ENCODE data around the gene WASHC4.

Gene WASHC4

GRCh38 chr12:105072888-105073488, 34.5 kb upstream of the WASHC4 start:
- H3K4me3 ChIP-seq (ENCODE audit: low read depth, low read length) = no peak overlapping the region
- in situ Hi-C loops (cut with HindIII; ENCODE audit: low sequenced_read_pairs) = no loop called here
- no peak for DNase-seq (ENCODE audit: low read depth, low spot score)
- no peak for TF ChIP-seq CTCF (IDR thresholded peaks at IDR 0.05; ENCODE audit: low read depth, low read length)

- DNase-seq (ENCODE audit: low read depth, low spot score) = peak; percentile 31
- TF ChIP-seq CTCF (IDR thresholded peaks at IDR 0.05; ENCODE audit: low read depth, low read length) = no peak
- in situ Hi-C loops (cut with HindIII; ENCODE audit: low sequenced_read_pairs) = no loop called here
- no peak overlapping the region for H3K4me3 ChIP-seq (ENCODE audit: low read depth, low read length)
Observed at GRCh38 chr12:105076098-105076497, 31.4 kb upstream of the WASHC4 start.

GRCh38 chr12:105076913-105077312, 30.6 kb upstream of the WASHC4 start:
- no peak for TF ChIP-seq CTCF (IDR thresholded peaks at IDR 0.05; ENCODE audit: low read depth, low read length)
- in situ Hi-C loops (cut with HindIII; ENCODE audit: low sequenced_read_pairs) = no loop called here
- DNase-seq (ENCODE audit: low read depth, low spot score) = no peak
- H3K4me3 ChIP-seq (ENCODE audit: low read depth, low read length) = no peak overlapping the region

GRCh38 chr12:105077435-105077834, 30.1 kb upstream of the WASHC4 start:
- in situ Hi-C loops (cut with HindIII; ENCODE audit: low sequenced_read_pairs) = no loop called here
- no peak overlapping the region for H3K4me3 ChIP-seq (ENCODE audit: low read depth, low read length)
- no peak for TF ChIP-seq CTCF (IDR thresholded peaks at IDR 0.05; ENCODE audit: low read depth, low read length)
- no peak for DNase-seq (ENCODE audit: low read depth, low spot score)

GRCh38 chr12:105078712-105079570, 28.6 kb upstream of the WASHC4 start:
- H3K4me3 ChIP-seq (ENCODE audit: low read depth, low read length) = no peak overlapping the region
- no peak for TF ChIP-seq CTCF (IDR thresholded peaks at IDR 0.05; ENCODE audit: low read depth, low read length)
- in situ Hi-C loops (cut with HindIII; ENCODE audit: low sequenced_read_pairs) = no loop called here
- DNase-seq (ENCODE audit: low read depth, low spot score) = no peak

- peak overlapping the region; percentile 78 for H3K4me3 ChIP-seq (ENCODE audit: low read depth, low read length)
- TF ChIP-seq CTCF (IDR thresholded peaks at IDR 0.05; ENCODE audit: low read depth, low read length) = no peak
- no peak for DNase-seq (ENCODE audit: low read depth, low spot score)
- in situ Hi-C loops (cut with HindIII; ENCODE audit: low sequenced_read_pairs) = no loop called here
Observed at GRCh38 chr12:105083031-105083430, 24.5 kb upstream of the WASHC4 start.

All from astrocyte of the spinal cord (primary cell).